ENCODE results near the gene POLD3.
A peak's percentile ranks its signal among the peaks of the same experiment; 100 is the strongest.

Gene POLD3

GRCh38 chr11:74592441-74593362 is at the start of gene POLD3:
Gene POLD3 (plus strand): TSS chr11:74592582. CDS start chr11:74592659, 77 bp downstream.
- no peaks in the 10 kb centered on the region for H3K9me3 ChIP-seq (ENCODE audit: control insufficient read depth in 2 of 2, low read length in 2 of 2)
- peak within 1 kb of the TSS; percentile 91 to 97 for H3K4me3 ChIP-seq (ENCODE audit: low read length in 2 of 2)
- peaks cover 3 to 8% of the 10 kb centered on the region in 2 donors for H3K36me3 ChIP-seq (ENCODE audit: control insufficient read depth in 2 of 2, insufficient read depth in 2 of 2, low read length in 2 of 2)
- H3K27ac ChIP-seq (ENCODE audit: low read length), result peak within 1 kb of the TSS; percentile 76
- no peaks in the 10 kb centered on the region for H3K27me3 ChIP-seq (ENCODE audit: control insufficient read depth in 1 of 2, insufficient read depth in 2 of 2, low read length in 2 of 2)
- H3K9ac ChIP-seq (ENCODE audit: low read length in 2 of 2), result peak within 1 kb of the TSS; percentile 90 to 91
- peaks cover 8% of the 10 kb centered on the region for H3K4me1 ChIP-seq (ENCODE audit: control insufficient read depth, insufficient read depth, low read length)

GRCh38 chr11:74543991-74544390 is 48.4 kb upstream of the POLD3 start:
- Histone ChIP-seq H3K27ac (ENCODE audit: low read length) (no peak overlapping the region), H3K9me3 (ENCODE audit: control insufficient read depth in 2 of 2, low read length in 2 of 2) (no peaks in the 10 kb centered on the region), H3K4me3 (ENCODE audit: low read length in 2 of 2) (no peak overlapping the region), H3K27me3 (ENCODE audit: control insufficient read depth in 1 of 2, insufficient read depth in 2 of 2, low read length in 2 of 2) (no peaks in the 10 kb centered on the region), H3K9ac (ENCODE audit: low read length in 2 of 2) (no peak overlapping the region), H3K4me1 (ENCODE audit: control insufficient read depth, insufficient read depth, low read length) (no peaks in the 10 kb centered on the region), H3K36me3 (ENCODE audit: control insufficient read depth in 2 of 2, insufficient read depth in 2 of 2, low read length in 2 of 2) (no peaks in the 10 kb centered on the region)

- H3K4me3 ChIP-seq (ENCODE audit: low read length in 2 of 2), result no peak overlapping the region
- no peaks in the 10 kb centered on the region for H3K9me3 ChIP-seq (ENCODE audit: control insufficient read depth in 2 of 2, low read length in 2 of 2)
- H3K27me3 ChIP-seq (ENCODE audit: control insufficient read depth in 1 of 2, insufficient read depth in 2 of 2, low read length in 2 of 2), result no peaks in the 10 kb centered on the region
- H3K36me3 ChIP-seq (ENCODE audit: control insufficient read depth in 2 of 2, insufficient read depth in 2 of 2, low read length in 2 of 2), result no peaks in the 10 kb centered on the region
- H3K9ac ChIP-seq (ENCODE audit: low read length in 2 of 2), result no peak overlapping the region
- H3K27ac ChIP-seq (ENCODE audit: low read length), result no peak overlapping the region
- no peaks in the 10 kb centered on the region for H3K4me1 ChIP-seq (ENCODE audit: control insufficient read depth, insufficient read depth, low read length)
Observed at GRCh38 chr11:74546752-74547151, 45.6 kb upstream of the POLD3 start.

GRCh38 chr11:74550991-74551753 is 41.2 kb upstream of the POLD3 start:
- no peaks in the 10 kb centered on the region for H3K27me3 ChIP-seq (ENCODE audit: control insufficient read depth in 1 of 2, insufficient read depth in 2 of 2, low read length in 2 of 2)
- H3K4me1 ChIP-seq (ENCODE audit: control insufficient read depth, insufficient read depth, low read length), result no peaks in the 10 kb centered on the region
- no peaks in the 10 kb centered on the region for H3K9me3 ChIP-seq (ENCODE audit: control insufficient read depth in 2 of 2, low read length in 2 of 2)
- no peak overlapping the region for H3K4me3 ChIP-seq (ENCODE audit: low read length in 2 of 2)
- no peaks in the 10 kb centered on the region for H3K36me3 ChIP-seq (ENCODE audit: control insufficient read depth in 2 of 2, insufficient read depth in 2 of 2, low read length in 2 of 2)
- H3K27ac ChIP-seq (ENCODE audit: low read length), result no peak overlapping the region
- H3K9ac ChIP-seq (ENCODE audit: low read length in 2 of 2), result no peak overlapping the region

GRCh38 chr11:74551754-74552145 is 40.6 kb upstream of the POLD3 start:
- no peaks in the 10 kb centered on the region for H3K27me3 ChIP-seq (ENCODE audit: control insufficient read depth in 1 of 2, insufficient read depth in 2 of 2, low read length in 2 of 2)
- no peaks in the 10 kb centered on the region for H3K4me1 ChIP-seq (ENCODE audit: control insufficient read depth, insufficient read depth, low read length)
- H3K9me3 ChIP-seq (ENCODE audit: control insufficient read depth in 2 of 2, low read length in 2 of 2), result no peaks in the 10 kb centered on the region
- H3K27ac ChIP-seq (ENCODE audit: low read length), result no peak overlapping the region
- no peaks in the 10 kb centered on the region for H3K36me3 ChIP-seq (ENCODE audit: control insufficient read depth in 2 of 2, insufficient read depth in 2 of 2, low read length in 2 of 2)
- no peak overlapping the region for H3K9ac ChIP-seq (ENCODE audit: low read length in 2 of 2)
- no peak overlapping the region for H3K4me3 ChIP-seq (ENCODE audit: low read length in 2 of 2)

GRCh38 chr11:74557526-74557925 is 34.9 kb upstream of the POLD3 start:
- no peaks in the 10 kb centered on the region for H3K36me3 ChIP-seq (ENCODE audit: control insufficient read depth in 2 of 2, insufficient read depth in 2 of 2, low read length in 2 of 2)
- H3K27ac ChIP-seq (ENCODE audit: low read length), result no peak overlapping the region
- H3K9me3 ChIP-seq (ENCODE audit: control insufficient read depth in 2 of 2, low read length in 2 of 2), result peaks cover 0 to 10% of the 10 kb centered on the region in 2 donors
- no peak overlapping the region for H3K4me3 ChIP-seq (ENCODE audit: low read length in 2 of 2)
- H3K4me1 ChIP-seq (ENCODE audit: control insufficient read depth, insufficient read depth, low read length), result no peaks in the 10 kb centered on the region
- H3K27me3 ChIP-seq (ENCODE audit: control insufficient read depth in 1 of 2, insufficient read depth in 2 of 2, low read length in 2 of 2), result no peaks in the 10 kb centered on the region
- H3K9ac ChIP-seq (ENCODE audit: low read length in 2 of 2), result no peak overlapping the region

GRCh38 chr11:74559110-74559933 is 33.1 kb upstream of the POLD3 start:
- Histone ChIP-seq H3K36me3 (ENCODE audit: control insufficient read depth in 2 of 2, insufficient read depth in 2 of 2, low read length in 2 of 2) (no peaks in the 10 kb centered on the region), H3K9ac (ENCODE audit: low read length in 2 of 2) (no peak overlapping the region), H3K27me3 (ENCODE audit: control insufficient read depth in 1 of 2, insufficient read depth in 2 of 2, low read length in 2 of 2) (no peaks in the 10 kb centered on the region), H3K9me3 (ENCODE audit: control insufficient read depth in 2 of 2, low read length in 2 of 2) (peaks cover 0 to 10% of the 10 kb centered on the region in 2 donors), H3K4me3 (ENCODE audit: low read length in 2 of 2) (no peak overlapping the region), H3K4me1 (ENCODE audit: control insufficient read depth, insufficient read depth, low read length) (no peaks in the 10 kb centered on the region), H3K27ac (ENCODE audit: low read length) (no peak overlapping the region)

GRCh38 chr11:74559934-74560309 is 32.5 kb upstream of the POLD3 start:
- no peaks in the 10 kb centered on the region for H3K27me3 ChIP-seq (ENCODE audit: control insufficient read depth in 1 of 2, insufficient read depth in 2 of 2, low read length in 2 of 2)
- H3K4me3 ChIP-seq (ENCODE audit: low read length in 2 of 2), result no peak overlapping the region
- no peak overlapping the region for H3K9ac ChIP-seq (ENCODE audit: low read length in 2 of 2)
- H3K36me3 ChIP-seq (ENCODE audit: control insufficient read depth in 2 of 2, insufficient read depth in 2 of 2, low read length in 2 of 2), result no peaks in the 10 kb centered on the region
- H3K9me3 ChIP-seq (ENCODE audit: control insufficient read depth in 2 of 2, low read length in 2 of 2), result peaks cover 0 to 10% of the 10 kb centered on the region in 2 donors
- H3K27ac ChIP-seq (ENCODE audit: low read length), result no peak overlapping the region
- no peaks in the 10 kb centered on the region for H3K4me1 ChIP-seq (ENCODE audit: control insufficient read depth, insufficient read depth, low read length)

- peaks cover 0 to 1% of the 10 kb centered on the region in 2 donors for H3K9me3 ChIP-seq (ENCODE audit: control insufficient read depth in 2 of 2, low read length in 2 of 2)
- no peaks in the 10 kb centered on the region for H3K27me3 ChIP-seq (ENCODE audit: control insufficient read depth in 1 of 2, insufficient read depth in 2 of 2, low read length in 2 of 2)
- H3K36me3 ChIP-seq (ENCODE audit: control insufficient read depth in 2 of 2, insufficient read depth in 2 of 2, low read length in 2 of 2), result no peaks in the 10 kb centered on the region
- no peak overlapping the region for H3K9ac ChIP-seq (ENCODE audit: low read length in 2 of 2)
- no peak overlapping the region for H3K4me3 ChIP-seq (ENCODE audit: low read length in 2 of 2)
- H3K4me1 ChIP-seq (ENCODE audit: control insufficient read depth, insufficient read depth, low read length), result no peaks in the 10 kb centered on the region
- H3K27ac ChIP-seq (ENCODE audit: low read length), result no peak overlapping the region
Observed at GRCh38 chr11:74566146-74566960, 26.0 kb upstream of the POLD3 start.

GRCh38 chr11:74568028-74568427 is 24.4 kb upstream of the POLD3 start:
- Histone ChIP-seq H3K9ac (ENCODE audit: low read length in 2 of 2) (no peak overlapping the region), H3K9me3 (ENCODE audit: control insufficient read depth in 2 of 2, low read length in 2 of 2) (no peaks in the 10 kb centered on the region), H3K27ac (ENCODE audit: low read length) (no peak overlapping the region), H3K4me1 (ENCODE audit: control insufficient read depth, insufficient read depth, low read length) (no peaks in the 10 kb centered on the region), H3K27me3 (ENCODE audit: control insufficient read depth in 1 of 2, insufficient read depth in 2 of 2, low read length in 2 of 2) (no peaks in the 10 kb centered on the region), H3K4me3 (ENCODE audit: low read length in 2 of 2) (no peak overlapping the region), H3K36me3 (ENCODE audit: control insufficient read depth in 2 of 2, insufficient read depth in 2 of 2, low read length in 2 of 2) (no peaks in the 10 kb centered on the region)

All from stomach smooth muscle (tissue), 2 donors.